HG02852 (cell line): ENCODE data around the gene BCAS3.

Experiments used
- ATAC-seq: cut with Tn5 transposase; IDR thresholded peaks from one replicate; pipeline ENCODE4 v1.9.1; 2021; ENCODE audit warnings: mild to moderate bottlenecking, moderate library complexity; ENCODE audit not compliant: unreplicated experiment

Gene BCAS3

GRCh38 chr17:61211236-61211635 is 533.6 kb downstream of the BCAS3 start:
- ATAC-seq = no peak

DNA sequence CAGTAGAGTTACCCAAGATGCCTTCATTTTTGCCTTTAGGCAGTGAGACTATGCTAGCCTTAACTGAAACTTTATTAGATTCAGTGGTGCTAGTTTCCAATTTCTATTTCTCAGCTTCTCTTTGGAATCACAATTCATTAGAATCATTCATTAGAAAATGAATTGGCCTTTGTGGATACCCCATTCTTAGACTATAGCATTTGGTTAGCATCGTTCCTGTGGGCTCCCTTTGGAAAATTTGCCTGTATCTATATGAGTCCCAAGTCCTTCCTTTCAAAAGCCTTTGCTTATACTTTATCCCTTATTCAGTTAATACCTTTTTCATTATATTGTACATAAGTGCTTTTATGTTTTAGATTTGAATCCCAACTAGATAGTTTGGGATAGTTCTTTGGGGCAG is 535.0 kb downstream of the BCAS3 start:
- ATAC-seq = no peak

DNA sequence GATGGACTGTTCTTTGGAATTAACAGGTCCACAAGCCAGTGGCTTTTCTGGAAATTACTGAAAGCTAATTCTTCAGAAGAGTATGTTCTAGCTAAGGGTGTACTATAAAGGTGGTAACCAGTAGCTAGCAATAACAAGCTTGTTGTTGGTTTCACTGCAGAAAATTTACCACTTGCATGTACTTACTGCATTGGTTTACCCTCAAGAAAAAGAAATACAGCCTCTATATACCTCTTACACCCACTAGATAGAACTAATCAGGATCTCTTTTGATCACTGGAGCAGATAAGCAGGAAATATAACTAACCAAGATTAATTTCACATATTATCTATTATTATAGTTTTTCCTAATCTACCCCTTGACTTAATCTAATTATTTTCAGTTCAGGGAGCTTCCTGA is 537.1 kb downstream of the BCAS3 start:
- ATAC-seq = no peak

DNA sequence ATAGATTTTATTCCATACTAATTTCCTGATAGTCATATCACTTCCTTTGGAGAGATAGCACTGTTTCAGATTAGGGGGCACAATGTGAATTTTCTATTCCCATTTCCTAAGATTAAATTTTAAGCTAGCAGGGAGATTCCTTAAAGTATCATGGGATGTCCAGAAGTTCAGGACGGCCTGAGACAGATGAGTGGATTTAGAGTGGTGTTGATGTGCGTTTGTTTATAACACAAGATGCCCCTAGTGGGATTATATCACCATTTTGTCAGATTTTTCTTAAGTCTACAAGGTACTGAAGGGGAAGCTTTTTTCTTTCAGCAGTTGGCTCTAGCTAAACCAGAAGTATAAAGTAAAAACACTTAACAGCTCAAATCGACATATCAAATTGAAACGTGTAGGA is 538.4 kb downstream of the BCAS3 start:
- no peak for ATAC-seq

DNA sequence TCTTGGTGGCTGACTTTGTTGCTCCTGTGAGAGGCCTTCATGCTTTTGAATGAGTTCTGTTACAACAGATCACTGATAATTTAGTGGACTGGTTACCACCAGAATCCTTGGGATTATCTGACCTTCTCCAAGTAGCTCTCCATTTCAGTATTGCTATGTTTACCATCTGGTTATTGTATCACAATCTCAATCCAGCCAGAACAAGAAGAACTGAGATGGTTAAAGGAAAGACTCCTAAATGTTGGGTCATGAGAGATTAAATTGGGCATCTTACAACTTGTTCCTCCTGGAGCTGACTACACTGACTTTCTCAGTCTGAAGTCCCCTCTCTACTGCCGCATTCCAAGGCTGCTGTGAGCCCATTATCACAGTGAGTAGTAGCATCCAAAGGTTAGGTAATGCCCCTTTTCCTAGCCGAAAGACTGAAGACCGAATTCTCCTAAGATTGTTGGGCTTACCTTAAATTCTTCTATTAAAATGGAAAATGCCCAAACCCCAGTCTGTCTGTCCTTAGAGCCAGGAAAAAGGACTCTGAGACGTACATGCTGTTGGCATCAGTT is 540.3 kb downstream of the BCAS3 start:
- ATAC-seq = no peak

- ATAC-seq = no peak
Measured at GRCh38 chr17:61218438-61218837, 540.8 kb downstream of the BCAS3 start.

DNA sequence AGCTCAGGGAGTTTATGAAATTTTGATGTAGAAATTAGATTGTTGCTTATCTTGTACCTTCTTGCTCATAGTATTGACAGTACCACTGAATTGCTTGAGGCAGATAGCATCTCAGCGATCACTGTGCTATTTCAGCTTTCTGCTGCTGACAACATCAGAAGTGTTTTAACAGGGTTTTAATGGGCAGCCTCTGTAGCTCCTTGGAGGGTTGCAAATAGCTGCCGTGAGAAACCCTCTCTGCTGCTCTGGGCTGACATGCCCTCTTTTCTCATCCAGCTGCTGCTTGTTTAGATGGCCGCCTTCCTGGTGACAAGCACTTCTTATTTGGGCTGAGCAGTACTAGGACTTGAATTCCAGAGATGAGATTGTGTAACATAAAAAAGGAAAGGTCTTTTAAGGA is 541.8 kb downstream of the BCAS3 start:
- no peak for ATAC-seq

GRCh38 chr17:61221181-61221580 is 543.5 kb downstream of the BCAS3 start:
- no peak for ATAC-seq

- ATAC-seq = no peak
Measured at GRCh38 chr17:61221597-61222471, 544.2 kb downstream of the BCAS3 start.

GRCh38 chr17:61223725-61224124 is 546.1 kb downstream of the BCAS3 start:
- no peak for ATAC-seq

DNA sequence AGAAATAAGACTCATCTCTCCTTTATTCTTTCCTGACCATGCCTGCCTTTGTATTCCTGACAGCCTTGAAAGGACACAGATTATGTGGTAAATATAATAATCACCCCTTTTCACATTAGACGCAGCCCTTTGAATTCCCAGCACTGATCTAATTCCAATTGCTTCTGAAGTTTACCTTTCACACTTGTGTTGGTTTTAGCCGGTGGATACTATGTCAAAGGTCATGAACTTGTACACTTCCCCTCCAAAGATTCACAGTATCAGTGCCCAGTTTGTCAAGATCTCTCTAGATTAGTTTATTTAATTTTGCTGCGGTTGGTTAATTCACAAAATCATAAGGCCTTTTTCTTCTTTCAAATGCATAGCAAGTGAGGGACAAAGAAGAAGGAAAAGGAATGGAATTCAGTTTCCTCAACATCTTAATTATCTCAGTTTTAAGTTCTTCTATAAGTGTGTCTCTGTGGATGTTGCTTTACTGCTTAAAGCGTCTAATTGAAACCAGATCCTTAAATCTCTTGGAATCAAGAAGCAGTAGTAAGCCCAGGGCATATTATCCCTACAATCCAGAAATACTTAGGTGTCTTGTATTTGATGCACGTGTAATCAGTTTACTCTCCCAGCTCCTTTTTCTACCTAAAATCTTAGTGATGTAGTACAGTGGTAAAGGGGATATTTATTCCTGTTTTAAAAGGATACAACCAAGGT is 547.7 kb downstream of the BCAS3 start:
- ATAC-seq = no peak

GRCh38 chr17:61227866-61228265 is 550.2 kb downstream of the BCAS3 start:
- no peak for ATAC-seq

DNA sequence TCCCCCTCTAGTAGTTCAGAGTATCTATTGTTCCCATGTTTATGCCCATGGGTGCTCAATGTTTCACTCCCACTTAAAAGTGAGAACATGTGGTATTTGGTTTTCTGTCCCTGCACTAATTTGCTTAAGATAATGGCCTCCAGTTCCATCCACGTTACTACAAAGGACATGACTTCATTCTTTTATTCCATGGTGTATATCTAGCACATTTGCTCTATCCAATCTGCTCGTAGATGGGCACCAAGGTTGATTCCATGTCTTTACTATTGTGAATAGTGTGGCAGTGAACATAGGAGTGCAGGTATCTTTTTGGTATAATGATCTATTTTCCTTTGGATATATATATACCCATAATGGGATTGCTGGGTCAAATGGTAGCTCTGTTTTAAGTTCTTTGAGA is 552.8 kb downstream of the BCAS3 start:
- no peak for ATAC-seq

GRCh38 chr17:61230972-61231820 is 553.5 kb downstream of the BCAS3 start:
- ATAC-seq = no peak

- ATAC-seq = no peak
Measured at GRCh38 chr17:61232871-61233270, 555.2 kb downstream of the BCAS3 start.

GRCh38 chr17:61233991-61234750 is 556.5 kb downstream of the BCAS3 start:
- no peak for ATAC-seq

GRCh38 chr17:61235001-61235826 is 557.6 kb downstream of the BCAS3 start:
- ATAC-seq = no peak

GRCh38 chr17:61235827-61236197 is 558.2 kb downstream of the BCAS3 start:
- ATAC-seq = no peak

- no peak for ATAC-seq
Measured at GRCh38 chr17:61237275-61237674, 559.6 kb downstream of the BCAS3 start.
